Endothelial cell of umbilical vein (primary cell): ENCODE results near the gene CRY2. TPM values are rescaled to one million over a fixed set of nuclear protein-coding genes. Genes with fewer than 3 reads are reported as not detected.

Experiments used
- BruUV-seq: library from RNA; stranded (reverse); fragments of 400-500 nt; replicated peaks from 2 replicates; lab custom pipeline; 2021; lab: Mats Ljungman, UMichigan
- CTCF ChIA-PET: fragments of 300-600, 350-600 bp; sonication (Branson Sonifier 250); formaldehyde crosslinking; loops from one replicate; lab custom pipeline; 2021; ENCODE audit warnings: antibody characterized with exemption, inconsistent platforms; lab: Charles Lee
- POLR2A ChIA-PET: fragments of 300-600, 350-600 bp; sonication (Branson Sonifier 250); formaldehyde crosslinking; loops from one replicate; lab custom pipeline; 2021; ENCODE audit warnings: antibody characterized with exemption, inconsistent platforms; lab: Charles Lee
- DNase-seq: peaks from one replicate; pipeline ENCODE4 v3.0.0-alpha.2; 2011; ENCODE audit warnings: low read depth, low spot score
- FAIRE-seq: peaks from 2 replicates; lab custom pipeline; 2011; peaks lifted over from hg19 to GRCh38; lab: Jason Lieb, UNC
- H2AFZ ChIP-seq: 2 replicates; pipeline ENCODE4 v1.6.0; 2012; ENCODE audit warnings: low read depth, low read length, control low read depth, inconsistent platforms
- H3K27ac ChIP-seq: 2 replicates; pipeline ENCODE4 v1.5.1; 2011; ENCODE audit warnings: low read depth, mild to moderate bottlenecking, control low read depth, low read length, moderate library complexity; ENCODE audit not compliant: insufficient read depth
- H3K27me3 ChIP-seq, 2 experiments: 2 replicates each; pipeline versions ENCODE4 v1.6.0 to v1.6.1; 2011; ENCODE audit warnings: low read length in 2 of 2, mixed read lengths in 1 of 2; ENCODE audit not compliant: control insufficient read depth in 2 of 2, insufficient read depth in 2 of 2
- H3K36me3 ChIP-seq, 2 experiments: 2 replicates in 1 of 2; 3 replicates in 1 of 2; pipeline ENCODE4 v1.5.1; 2011; ENCODE audit warnings: low read length in 2 of 2, mild to moderate bottlenecking in 1 of 2, moderate library complexity in 1 of 2; ENCODE audit not compliant: control insufficient read depth in 2 of 2, insufficient read depth in 2 of 2; ENCODE audit errors: extremely low read depth in 1 of 2
- H3K4me1 ChIP-seq: 3 replicates; pipeline ENCODE4 v1.5.1; 2011; ENCODE audit warnings: mild to moderate bottlenecking, low read length; ENCODE audit not compliant: control insufficient read depth, insufficient read depth; ENCODE audit errors: extremely low read depth
- H3K4me2 ChIP-seq: 2 replicates; pipeline ENCODE4 v1.6.1; 2011; ENCODE audit warnings: low read length, control low read depth, mixed read lengths; ENCODE audit not compliant: insufficient read depth
- H3K4me3 ChIP-seq, 3 experiments: fragments of 200-600 bp in 1 of 3; sonication (generic), shearing (Covaris generic) in 1 of 3; replicated peaks in 1 of 3; 2 replicates each; pipeline ENCODE4 v1.5.1; 2011 to 2016; ENCODE audit warnings: control low read depth in 3 of 3, low read length in 3 of 3, mild to moderate bottlenecking in 2 of 3, inconsistent platforms in 1 of 3, low read depth in 1 of 3, moderate library complexity in 1 of 3; ENCODE audit not compliant: insufficient read depth in 1 of 3
- H3K79me2 ChIP-seq: 2 replicates; pipeline ENCODE4 v1.6.0; 2012; ENCODE audit warnings: low read length, inconsistent platforms; ENCODE audit not compliant: control insufficient read depth, insufficient read depth
- H3K9ac ChIP-seq: replicated peaks from 2 replicates; pipeline ENCODE3; 2011; ENCODE audit warnings: low read length, control low read depth; ENCODE audit not compliant: insufficient read depth; ENCODE audit errors: extremely low read depth
- H3K9me1 ChIP-seq: replicated peaks from 3 replicates; pipeline ENCODE4 v1.6.0; 2011; ENCODE audit warnings: mild to moderate bottlenecking, low read length; ENCODE audit not compliant: control insufficient read depth, insufficient read depth; ENCODE audit errors: extremely low read depth
- H3K9me3 ChIP-seq: replicated peaks from 2 replicates; pipeline ENCODE4 v1.5.1; 2012; ENCODE audit warnings: low read length, inconsistent platforms; ENCODE audit not compliant: control insufficient read depth, insufficient read depth
- H4K20me1 ChIP-seq: replicated peaks from 2 replicates; pipeline ENCODE3; 2011; ENCODE audit warnings: mild to moderate bottlenecking, low read length; ENCODE audit not compliant: control insufficient read depth, insufficient read depth; ENCODE audit errors: extremely low read depth
- EZH2 ChIP-seq: IDR thresholded peaks from 2 replicates; pipeline ENCODE4 v1.6.1; 2012; ENCODE audit warnings: borderline replicate concordance, low read depth, mild to moderate bottlenecking, moderate library complexity, low read length, inconsistent platforms; ENCODE audit not compliant: severe bottlenecking
- GATA2 ChIP-seq: IDR thresholded peaks from 2 replicates; pipeline ENCODE4 v1.7.0; 2011; ENCODE audit warnings: low read depth, mild to moderate bottlenecking, moderate library complexity, mixed read lengths, low read length; ENCODE audit not compliant: insufficient read length, insufficient read depth
- dilution Hi-C: fragments of 300-500 bp; cut with MboI; formaldehyde crosslinking; loops from one replicate; pipeline ENCODE4 v1.15.0; 2019; ENCODE audit warnings: low sequenced_read_pairs; ENCODE audit not compliant: extremely low pct_ligation_motif_present
- intact Hi-C: fragments of 100-400 bp; cut with micrococcal nuclease; formaldehyde crosslinking; loops from one replicate; pipeline ENCODE4 v1.10.0; 2022
- polyA plus RNA-seq, 4 experiments: library from polyadenylated mRNA; depleted of rRNA in 3 of 4; stranded (reverse) in 3 of 4; unstranded in 1 of 4; fragments of >200 nt; gene quantifications; 2 replicates each; pipeline versions ENCODE4 v1.2.1 to v1.2.3, GENCODE V29; 2011 to 2012; ENCODE audit warnings: missing spikeins in 1 of 4
- total RNA-seq: library from RNA; stranded (reverse); gene quantifications from 2 replicates; pipeline ENCODE4 v1.2.3, GENCODE V29; 2021
- TF ChIP-seq, protein P1 (sequence below): IDR thresholded peaks from 2 replicates; pipeline ENCODE4 v1.6.1; 2011; ENCODE audit not compliant: insufficient read depth, insufficient read length

Gene CRY2
- total and polyA plus RNA-seq, 2 donors (not counting 3 experiments of a cell fraction or from before 2014, with no cell fraction given) = 7.7 to 11.7 TPM

DNA sequence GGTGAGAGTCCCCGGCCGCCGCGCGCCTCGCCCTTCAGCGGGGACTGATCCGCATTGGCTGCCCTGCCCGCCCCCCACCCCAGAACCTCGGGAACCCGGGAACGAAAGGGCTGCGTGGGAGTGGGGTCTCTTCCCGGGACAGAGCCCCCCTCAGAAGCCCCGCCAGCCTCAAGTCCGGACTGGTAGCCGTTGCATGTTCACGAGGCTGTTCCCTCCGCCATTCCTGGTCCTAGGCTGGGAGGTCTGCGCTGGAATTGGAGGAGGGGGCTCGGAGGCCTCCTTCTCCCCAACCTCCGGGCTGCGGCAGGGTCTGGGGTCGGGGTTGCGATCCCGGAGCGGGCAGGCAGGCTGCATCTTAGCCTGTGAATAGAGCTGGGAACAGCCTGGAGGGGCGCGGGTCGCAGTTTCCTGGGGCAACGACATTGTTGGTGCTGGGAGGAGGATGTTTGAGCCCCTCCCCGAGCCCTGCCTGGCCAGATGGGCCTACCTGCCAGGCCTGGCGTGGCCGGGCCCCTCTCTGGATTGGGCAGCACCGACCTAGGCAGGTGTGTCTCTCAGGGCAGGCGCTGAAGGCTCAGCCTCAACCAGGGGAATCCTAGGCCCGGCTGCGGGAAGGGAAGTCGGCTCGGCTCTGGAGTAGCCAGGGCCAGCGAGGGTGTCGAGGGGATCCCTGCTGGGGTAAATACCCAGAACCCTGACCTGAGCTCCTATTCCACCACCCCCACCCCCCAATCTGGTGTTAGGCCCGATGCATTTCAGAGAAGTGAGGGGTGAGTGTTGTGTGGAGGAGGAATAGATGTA is 38.8 kb downstream of the CRY2 start:
- peak; percentile 61 for TF ChIP-seq EZH2
- TF ChIP-seq GATA2 = no peak
- Histone ChIP-seq H3K9me1 (no peaks in the 10 kb centered on the region), H3K4me1 (no peaks in the 10 kb centered on the region), H3K4me3 (peak overlapping the region in 2 of 3 experiments; percentile 22 to 30), H4K20me1 (no peaks in the 10 kb centered on the region), H2AFZ (peak overlapping the region; percentile 25), H3K9ac (no peak overlapping the region), H3K79me2 (no peaks in the 10 kb centered on the region), H3K27me3 (peaks cover 2 to 5% of the 10 kb centered on the region in 2 experiments), H3K36me3 (no peaks in the 10 kb centered on the region), H3K4me2 (peak overlapping the region; percentile 28), H3K27ac (no peak overlapping the region), H3K9me3 (no peaks in the 10 kb centered on the region)
- POLR2A ChIA-PET = no interaction called here
- BruUV-seq = no TSS peak
- dilution Hi-C loops (no loop called here), intact Hi-C loops (no loop called here)
- no peak for FAIRE-seq
- no peak for DNase-seq
- CTCF ChIA-PET = no interaction called here

DNA sequence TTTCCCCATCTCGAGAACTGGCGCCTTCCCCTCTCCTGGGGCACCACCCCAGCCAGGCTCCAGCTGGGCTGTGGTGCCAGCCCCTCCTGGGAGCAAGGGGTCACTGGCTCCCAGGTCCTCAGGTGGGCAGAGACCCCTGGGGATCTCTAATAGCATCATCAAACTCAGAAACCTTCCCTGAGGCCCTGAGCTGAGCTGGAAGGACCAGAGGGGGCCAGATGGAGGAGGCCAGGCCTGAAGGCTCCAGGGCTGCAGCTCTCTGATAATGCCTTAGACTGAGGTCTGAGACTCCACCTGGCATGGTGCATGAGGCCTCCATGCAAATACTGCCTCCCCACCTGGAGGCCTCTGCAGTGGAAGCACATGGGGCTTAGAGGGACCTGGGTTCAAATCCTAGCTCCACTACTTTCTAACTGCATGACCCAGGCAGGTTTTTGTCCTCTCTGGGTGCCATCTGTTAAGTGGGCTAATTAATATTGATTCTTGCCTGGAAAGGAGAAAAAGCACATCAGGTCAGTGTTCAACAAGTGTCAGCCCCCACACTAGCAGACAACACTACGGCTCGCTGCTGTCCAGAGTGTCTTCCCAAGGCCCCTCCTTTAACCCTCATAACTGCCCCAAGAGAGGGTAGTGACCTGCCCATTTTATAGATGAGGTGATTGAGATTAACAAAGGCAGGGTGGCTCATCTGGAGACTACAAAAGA is 39.7 kb downstream of the CRY2 start:
- dilution Hi-C loops = no loop called here
- Histone ChIP-seq H3K4me3 (no peak overlapping the region), H2AFZ (no peak overlapping the region), H3K36me3 (no peaks in the 10 kb centered on the region), H3K9me1 (no peaks in the 10 kb centered on the region), H3K79me2 (no peaks in the 10 kb centered on the region), H4K20me1 (no peaks in the 10 kb centered on the region), H3K27me3 (peaks cover 4 to 5% of the 10 kb centered on the region in 2 experiments), H3K9ac (no peak overlapping the region), H3K9me3 (no peaks in the 10 kb centered on the region), H3K4me1 (no peaks in the 10 kb centered on the region), H3K27ac (no peak overlapping the region), H3K4me2 (no peak overlapping the region)
- ChIA-PET POLR2A (no interaction called here), CTCF (no interaction called here)
- TF ChIP-seq, protein P1, sequence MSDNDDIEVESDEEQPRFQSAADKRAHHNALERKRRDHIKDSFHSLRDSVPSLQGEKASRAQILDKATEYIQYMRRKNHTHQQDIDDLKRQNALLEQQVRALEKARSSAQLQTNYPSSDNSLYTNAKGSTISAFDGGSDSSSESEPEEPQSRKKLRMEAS = no peak
- DNase-seq (no peak), FAIRE-seq (no peak)
- no TSS peak for BruUV-seq
- intact Hi-C loops = no loop called here
